Activated naive CD8-positive, alpha-beta T cell treated with anti-CD3 and anti-CD28 coated beads for 36 hours (primary cell): ENCODE data around the gene PIGA. TPM values are rescaled to one million over a fixed set of nuclear protein-coding genes. Genes with fewer than 3 reads are reported as not detected.

ENCODE experiments used
- DNase-seq: peaks from one replicate; pipeline ENCODE4 v3.0.0; 2021
- H3K27ac Mint-ChIP-seq: one replicate; pipeline ENCODE4 v1.8.0; 2022; ENCODE audit warnings: mild to moderate bottlenecking, moderate library complexity, mixed read lengths
- H3K27me3 Mint-ChIP-seq: one replicate; pipeline ENCODE4 v1.8.0; 2022; ENCODE audit warnings: mild to moderate bottlenecking, mixed read lengths
- H3K36me3 Mint-ChIP-seq: one replicate; pipeline ENCODE4 v1.8.0; 2021; ENCODE audit warnings: mild to moderate bottlenecking, mixed read lengths
- H3K4me1 Mint-ChIP-seq: one replicate; pipeline ENCODE4 v1.8.0; 2021; ENCODE audit warnings: mixed read lengths
- H3K4me3 Mint-ChIP-seq: one replicate; pipeline ENCODE4 v1.8.0; 2022; ENCODE audit warnings: mild to moderate bottlenecking, moderate library complexity, mixed read lengths
- H3K9me3 Mint-ChIP-seq: one replicate; pipeline ENCODE4 v1.8.0; 2022; ENCODE audit warnings: mixed read lengths
- total RNA-seq, 2 experiments: library from RNA; stranded (reverse); gene quantifications; one replicate each; pipeline ENCODE4 v1.2.3, GENCODE V29; 2021

The PIGA gene, protein sequence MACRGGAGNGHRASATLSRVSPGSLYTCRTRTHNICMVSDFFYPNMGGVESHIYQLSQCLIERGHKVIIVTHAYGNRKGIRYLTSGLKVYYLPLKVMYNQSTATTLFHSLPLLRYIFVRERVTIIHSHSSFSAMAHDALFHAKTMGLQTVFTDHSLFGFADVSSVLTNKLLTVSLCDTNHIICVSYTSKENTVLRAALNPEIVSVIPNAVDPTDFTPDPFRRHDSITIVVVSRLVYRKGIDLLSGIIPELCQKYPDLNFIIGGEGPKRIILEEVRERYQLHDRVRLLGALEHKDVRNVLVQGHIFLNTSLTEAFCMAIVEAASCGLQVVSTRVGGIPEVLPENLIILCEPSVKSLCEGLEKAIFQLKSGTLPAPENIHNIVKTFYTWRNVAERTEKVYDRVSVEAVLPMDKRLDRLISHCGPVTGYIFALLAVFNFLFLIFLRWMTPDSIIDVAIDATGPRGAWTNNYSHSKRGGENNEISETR
- 10 to 100 TPM; 28.1 to 30.7 TPM for total RNA-seq

- no peaks in the 10 kb centered on the region for H3K9me3 Mint-ChIP-seq
- H3K4me3 Mint-ChIP-seq = peak within 1 kb of the TSS; percentile 88
- peaks cover 2% of the 10 kb centered on the region for H3K36me3 Mint-ChIP-seq
- peak within 1 kb of the TSS; percentile 91 for H3K27ac Mint-ChIP-seq
- peak; percentile 90 for DNase-seq
- peaks cover 5% of the 10 kb centered on the region for H3K27me3 Mint-ChIP-seq
- peaks cover 8% of the 10 kb centered on the region for H3K4me1 Mint-ChIP-seq
These were observed at the start of gene PIGA for GRCh38 chrX:15335135-15336022. TSS of gene PIGA (minus strand) at chrX:15335523. CDS start at chrX:15331930, 3,593 bp downstream.

- H3K36me3 Mint-ChIP-seq = no peaks in the 10 kb centered on the region
- no peaks in the 10 kb centered on the region for H3K4me1 Mint-ChIP-seq
- H3K27ac Mint-ChIP-seq = no peak within 1 kb of the TSS
- H3K4me3 Mint-ChIP-seq = no peak within 1 kb of the TSS
- H3K9me3 Mint-ChIP-seq = no peaks in the 10 kb centered on the region
- DNase-seq = no peak
- peaks cover 10% of the 10 kb centered on the region for H3K27me3 Mint-ChIP-seq
These were observed 49.0 kb upstream of the PIGA start, which contains the start of gene VEGFD for GRCh38 chrX:15384304-15384703. TSS of gene VEGFD (minus strand) at chrX:15384413. CDS start at chrX:15383946, 467 bp downstream.

DNA sequence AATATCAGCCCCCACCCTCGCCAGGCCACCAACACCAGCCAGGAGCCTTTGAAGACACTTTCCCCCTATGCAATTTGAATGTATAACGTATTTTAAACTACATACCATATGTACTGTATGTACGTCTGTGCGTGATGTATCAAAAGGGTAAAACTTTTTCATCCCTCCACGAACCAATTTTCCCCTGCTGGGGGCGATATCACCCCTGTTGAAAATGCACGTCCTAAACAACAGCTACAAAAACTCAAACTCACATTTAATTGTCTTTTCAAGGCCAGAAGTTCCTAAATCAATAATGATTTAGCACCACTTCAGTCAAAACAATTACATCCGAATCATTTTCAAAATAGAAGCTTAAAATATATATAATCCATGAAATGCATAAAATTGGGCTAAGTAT is 47.5 kb upstream of the PIGA start:
- no peak overlapping the region for H3K27ac Mint-ChIP-seq
- H3K9me3 Mint-ChIP-seq = no peaks in the 10 kb centered on the region
- no peaks in the 10 kb centered on the region for H3K4me1 Mint-ChIP-seq
- no peak for DNase-seq
- H3K36me3 Mint-ChIP-seq = no peaks in the 10 kb centered on the region
- no peak overlapping the region for H3K4me3 Mint-ChIP-seq
- peaks cover 10% of the 10 kb centered on the region for H3K27me3 Mint-ChIP-seq

DNA sequence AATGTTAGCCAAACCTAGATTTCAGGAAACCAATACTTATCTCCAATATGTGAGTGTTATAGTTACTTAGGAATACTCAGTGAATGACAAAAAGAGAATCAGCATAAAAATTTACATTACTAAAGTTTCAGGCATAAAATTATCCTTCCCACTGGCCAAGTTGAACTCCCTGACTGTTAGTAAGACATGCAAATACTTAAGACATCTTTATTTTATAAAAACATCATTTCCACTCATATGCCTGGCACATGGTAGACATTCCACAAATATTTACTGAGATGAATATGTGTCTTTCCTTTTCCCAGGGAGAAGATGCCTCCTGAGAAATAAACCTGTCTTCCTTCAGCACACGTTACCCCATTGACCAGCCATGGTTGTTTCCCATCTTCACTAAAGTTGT is 41.6 kb upstream of the PIGA start:
- Mint-ChIP-seq H3K4me1 (no peaks in the 10 kb centered on the region), H3K27ac (no peak overlapping the region), H3K9me3 (no peaks in the 10 kb centered on the region), H3K27me3 (no peaks in the 10 kb centered on the region), H3K4me3 (no peak overlapping the region), H3K36me3 (no peaks in the 10 kb centered on the region)
- DNase-seq = no peak

DNA sequence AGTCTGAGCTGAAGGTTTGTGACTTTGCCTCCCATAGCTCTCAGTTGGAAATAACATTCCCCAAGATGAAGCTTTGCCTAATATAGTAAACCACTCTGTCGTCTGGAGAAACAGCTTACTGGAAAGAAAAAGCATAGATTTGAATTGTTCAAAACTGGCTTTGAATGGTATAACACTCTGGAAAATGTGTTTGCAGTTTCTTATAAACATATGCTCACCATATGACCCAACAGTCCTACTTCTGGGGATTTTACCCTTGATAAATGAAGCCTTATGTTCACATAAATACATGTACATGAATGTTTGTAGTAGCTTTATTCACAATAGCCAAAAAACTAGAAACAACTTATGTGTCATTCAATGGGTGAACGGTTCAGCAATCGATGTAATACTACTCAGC is 38.7 kb upstream of the PIGA start:
- no peak overlapping the region for H3K4me3 Mint-ChIP-seq
- no peak for DNase-seq
- H3K4me1 Mint-ChIP-seq = no peaks in the 10 kb centered on the region
- H3K36me3 Mint-ChIP-seq = no peaks in the 10 kb centered on the region
- no peak overlapping the region for H3K27ac Mint-ChIP-seq
- no peaks in the 10 kb centered on the region for H3K27me3 Mint-ChIP-seq
- H3K9me3 Mint-ChIP-seq = no peaks in the 10 kb centered on the region

- H3K9me3 Mint-ChIP-seq = no peaks in the 10 kb centered on the region
- no peak overlapping the region for H3K4me3 Mint-ChIP-seq
- DNase-seq = no peak
- H3K27ac Mint-ChIP-seq = no peak overlapping the region
- peaks cover 26% of the 10 kb centered on the region for H3K27me3 Mint-ChIP-seq
- H3K36me3 Mint-ChIP-seq = no peaks in the 10 kb centered on the region
- no peaks in the 10 kb centered on the region for H3K4me1 Mint-ChIP-seq
These were observed 31.4 kb upstream of the PIGA start for GRCh38 chrX:15366506-15367352.

GRCh38 chrX:15359701-15360100 is 24.4 kb upstream of the PIGA start:
- Mint-ChIP-seq H3K4me3 (no peak overlapping the region), H3K27ac (no peak overlapping the region), H3K36me3 (no peaks in the 10 kb centered on the region), H3K9me3 (no peaks in the 10 kb centered on the region), H3K4me1 (no peaks in the 10 kb centered on the region), H3K27me3 (peaks cover 4% of the 10 kb centered on the region)
- DNase-seq = no peak

GRCh38 chrX:15358533-15358932 is 23.2 kb upstream of the PIGA start:
- no peak overlapping the region for H3K27ac Mint-ChIP-seq
- no peaks in the 10 kb centered on the region for H3K4me1 Mint-ChIP-seq
- H3K4me3 Mint-ChIP-seq = no peak overlapping the region
- H3K27me3 Mint-ChIP-seq = no peaks in the 10 kb centered on the region
- no peaks in the 10 kb centered on the region for H3K9me3 Mint-ChIP-seq
- DNase-seq = no peak
- no peaks in the 10 kb centered on the region for H3K36me3 Mint-ChIP-seq

- no peak overlapping the region for H3K4me3 Mint-ChIP-seq
- H3K4me1 Mint-ChIP-seq = no peaks in the 10 kb centered on the region
- no peaks in the 10 kb centered on the region for H3K27me3 Mint-ChIP-seq
- DNase-seq = no peak
- no peaks in the 10 kb centered on the region for H3K9me3 Mint-ChIP-seq
- H3K36me3 Mint-ChIP-seq = no peaks in the 10 kb centered on the region
- H3K27ac Mint-ChIP-seq = no peak overlapping the region
These were observed 21.1 kb upstream of the PIGA start for GRCh38 chrX:15356444-15356843.

- Mint-ChIP-seq H3K9me3 (no peaks in the 10 kb centered on the region), H3K4me1 (no peaks in the 10 kb centered on the region), H3K27me3 (no peaks in the 10 kb centered on the region), H3K36me3 (no peaks in the 10 kb centered on the region), H3K27ac (no peak overlapping the region), H3K4me3 (no peak overlapping the region)
- no peak for DNase-seq
These were observed 15.1 kb upstream of the PIGA start for GRCh38 chrX:15350329-15350996.

DNA sequence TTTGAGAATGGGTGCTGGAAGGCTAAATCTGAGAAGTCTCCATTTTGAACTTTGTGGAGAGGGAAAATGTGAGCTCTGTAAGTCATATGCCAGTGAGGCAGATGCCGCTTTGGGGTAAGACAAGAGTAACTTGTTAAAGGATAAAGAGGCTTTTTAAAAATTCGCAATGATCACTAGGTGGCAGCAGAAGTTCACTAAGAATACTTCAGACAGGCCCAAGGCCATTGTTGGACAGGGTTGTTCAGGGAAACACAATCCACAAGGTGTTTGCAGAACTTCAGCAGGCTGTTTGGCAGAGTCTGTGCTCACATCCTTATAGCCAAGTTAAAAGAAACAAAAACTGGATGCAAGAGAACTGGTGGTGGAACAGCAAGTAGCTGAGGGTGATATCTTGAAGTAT is 13.7 kb upstream of the PIGA start:
- no peaks in the 10 kb centered on the region for H3K27me3 Mint-ChIP-seq
- H3K4me1 Mint-ChIP-seq = no peaks in the 10 kb centered on the region
- no peak for DNase-seq
- no peaks in the 10 kb centered on the region for H3K9me3 Mint-ChIP-seq
- H3K36me3 Mint-ChIP-seq = no peaks in the 10 kb centered on the region
- H3K27ac Mint-ChIP-seq = no peak overlapping the region
- H3K4me3 Mint-ChIP-seq = no peak overlapping the region

DNA sequence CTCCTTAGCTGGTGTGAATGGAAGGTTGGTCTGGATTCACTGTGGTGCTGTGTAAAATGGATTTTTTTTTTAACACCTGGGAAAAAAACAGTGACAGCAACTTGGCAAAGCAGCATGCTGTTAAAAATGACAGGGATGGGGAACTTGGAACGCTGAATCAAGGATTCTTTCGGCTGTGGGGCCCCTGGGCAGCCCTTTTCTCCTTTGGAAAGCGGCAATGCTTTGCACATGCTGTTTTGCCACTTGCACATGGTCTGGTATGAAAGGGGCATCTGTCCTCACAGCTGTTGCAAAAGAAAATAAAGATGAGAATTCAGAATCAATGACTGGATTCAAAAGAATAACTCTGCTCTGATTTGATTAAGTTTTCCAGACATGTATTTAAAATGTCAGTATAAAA is 10.7 kb upstream of the PIGA start:
- Mint-ChIP-seq H3K4me3 (no peak overlapping the region), H3K9me3 (no peaks in the 10 kb centered on the region), H3K36me3 (no peaks in the 10 kb centered on the region), H3K4me1 (no peaks in the 10 kb centered on the region), H3K27ac (no peak overlapping the region), H3K27me3 (peaks cover 5% of the 10 kb centered on the region)
- DNase-seq = no peak

DNA sequence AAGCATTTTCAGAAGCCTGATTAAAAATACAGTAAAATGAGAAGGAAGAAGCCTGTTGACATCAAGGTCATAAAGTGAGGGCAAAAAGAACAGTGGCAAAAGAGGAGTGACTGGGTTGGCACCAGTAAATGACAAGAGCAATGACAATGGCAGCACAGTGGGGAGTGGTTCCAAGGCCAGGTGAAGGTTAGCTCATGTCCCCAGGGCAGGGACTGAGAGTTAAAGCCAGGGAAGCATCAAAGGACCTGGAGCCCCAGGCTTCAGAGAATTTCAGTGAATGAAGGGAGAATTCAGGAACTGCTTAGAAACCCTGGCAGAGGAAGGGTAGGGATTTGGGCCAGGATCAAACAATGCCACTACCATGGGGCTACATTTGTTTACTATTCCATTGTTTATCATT is 8.8 kb upstream of the PIGA start:
- Mint-ChIP-seq H3K36me3 (no peaks in the 10 kb centered on the region), H3K4me3 (no peak overlapping the region), H3K4me1 (no peaks in the 10 kb centered on the region), H3K27ac (no peak overlapping the region), H3K27me3 (peaks cover 8% of the 10 kb centered on the region), H3K9me3 (no peaks in the 10 kb centered on the region)
- no peak for DNase-seq

- Mint-ChIP-seq H3K36me3 (no peaks in the 10 kb centered on the region), H3K27me3 (peaks cover 9% of the 10 kb centered on the region), H3K9me3 (no peaks in the 10 kb centered on the region), H3K27ac (no peak overlapping the region), H3K4me1 (no peaks in the 10 kb centered on the region), H3K4me3 (no peak overlapping the region)
- no peak for DNase-seq
These were observed 7.8 kb upstream of the PIGA start for GRCh38 chrX:15343075-15343476.
